Measurements from ENCODE around the gene FFAR2.

Gene FFAR2

DNA sequence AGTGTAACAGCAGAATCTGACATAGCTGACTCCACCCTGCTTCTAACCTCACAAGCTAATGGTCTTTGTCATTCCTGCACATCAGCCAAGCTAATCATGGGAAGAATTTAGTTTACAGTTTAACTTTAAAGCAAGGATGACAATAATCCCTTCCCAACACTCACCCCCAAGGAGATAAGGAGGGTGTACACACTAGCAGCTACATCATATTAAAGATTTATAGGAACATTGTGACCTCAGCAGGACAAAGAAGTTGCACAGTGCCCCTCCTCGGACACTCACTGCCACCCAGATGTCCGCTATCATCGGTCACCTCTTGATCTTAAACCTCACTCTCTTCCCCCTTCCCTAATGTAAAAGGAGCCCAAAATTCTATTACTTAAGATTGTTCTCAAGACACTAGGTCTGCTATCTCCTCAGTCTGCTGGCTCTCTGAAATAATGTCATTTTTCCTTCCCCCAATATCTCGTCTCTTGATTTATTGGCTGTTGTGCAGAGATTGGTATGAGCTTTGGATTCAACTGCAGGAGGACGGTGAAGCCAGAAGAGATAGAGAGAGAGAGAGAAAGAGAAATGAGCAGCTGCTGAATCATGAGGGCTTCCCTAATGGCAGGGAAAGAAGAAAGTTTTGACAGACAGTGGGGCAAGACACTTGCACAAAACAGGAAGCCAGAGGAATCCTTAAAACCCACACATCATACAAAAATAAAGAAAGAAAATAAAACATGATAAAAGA, 17.5 kb upstream of the FFAR2 start:
- H3K27ac Mint-ChIP-seq (ENCODE audit: low read depth) = no peak overlapping the region
- no peak overlapping the region for H3K4me3 Mint-ChIP-seq
- ATAC-seq (replicated peaks; ENCODE audit: extremely low read depth, poor library complexity, severe bottlenecking) (no peak), DNase-seq (ENCODE audit: low spot score in 2 of 2) (no peak)
- H3K36me3 Mint-ChIP-seq (ENCODE audit: insufficient read depth) = no peaks in the 10 kb centered on the region
- H3K9me3 Mint-ChIP-seq = peaks cover 15% of the 10 kb centered on the region
- peaks cover 6% of the 10 kb centered on the region for H3K4me1 Mint-ChIP-seq
- peaks cover 33% of the 10 kb centered on the region for H3K27me3 Mint-ChIP-seq

DNA sequence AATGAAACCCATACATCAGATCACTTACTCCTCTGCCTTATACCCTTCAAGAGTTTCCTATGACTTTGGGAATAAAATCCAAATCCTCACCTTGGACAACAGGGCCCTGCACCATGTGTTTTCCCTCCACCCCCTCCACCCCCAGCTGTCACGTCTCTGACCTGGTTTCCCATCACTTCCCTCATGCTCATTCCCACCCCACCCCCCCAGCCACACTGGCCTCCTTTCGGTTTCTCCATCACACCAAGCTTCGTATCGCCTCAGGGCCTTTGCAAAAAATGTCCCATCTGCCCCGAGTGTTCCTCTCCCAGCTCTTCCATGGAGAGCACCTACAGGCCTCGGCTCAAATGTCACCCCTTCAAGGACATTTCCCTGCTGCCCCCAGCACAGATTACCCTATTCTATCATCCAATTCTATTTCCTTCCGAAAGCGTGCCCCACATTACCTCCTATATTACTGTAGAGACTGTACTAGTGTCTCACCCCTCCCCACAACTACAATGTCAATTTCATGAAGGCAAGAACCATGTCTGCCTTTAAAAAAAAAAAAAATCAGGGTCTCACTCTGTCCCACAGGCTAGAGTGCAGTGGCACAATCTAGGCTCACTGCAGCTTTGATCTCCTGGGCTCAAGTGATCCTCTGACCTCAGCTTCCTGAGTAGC, 16.8 kb upstream of the FFAR2 start:
- Mint-ChIP-seq H3K27ac (ENCODE audit: low read depth) (no peak overlapping the region), H3K36me3 (ENCODE audit: insufficient read depth) (no peaks in the 10 kb centered on the region), H3K4me3 (no peak overlapping the region), H3K4me1 (peaks cover 12% of the 10 kb centered on the region), H3K27me3 (peaks cover 33% of the 10 kb centered on the region), H3K9me3 (peaks cover 15% of the 10 kb centered on the region)
- DNase-seq (ENCODE audit: low spot score in 2 of 2) (no peak), ATAC-seq (replicated peaks; ENCODE audit: extremely low read depth, poor library complexity, severe bottlenecking) (no peak)

DNA sequence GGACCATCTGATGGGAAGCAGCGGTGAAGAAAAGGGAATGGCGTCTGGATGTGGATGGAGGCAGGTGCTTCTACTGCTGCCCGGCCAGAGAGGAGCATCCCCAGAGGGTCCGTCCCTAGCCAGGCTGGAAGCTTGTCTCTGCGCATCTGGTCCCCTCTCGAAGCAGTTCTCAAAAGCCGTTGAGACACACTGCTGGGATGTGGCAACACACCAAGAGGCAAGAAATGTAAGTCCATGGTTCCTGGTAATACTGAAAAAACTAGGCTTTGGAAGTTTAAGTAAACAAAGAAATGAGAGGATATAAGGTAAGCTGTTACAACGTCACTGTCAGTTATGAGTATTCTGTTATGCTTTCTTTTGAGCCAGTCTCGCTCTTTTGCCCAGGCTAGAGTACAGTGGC, 15.1 kb upstream of the FFAR2 start:
- H3K27me3 Mint-ChIP-seq = peaks cover 33% of the 10 kb centered on the region
- ATAC-seq (replicated peaks; ENCODE audit: extremely low read depth, poor library complexity, severe bottlenecking) (no peak), DNase-seq (ENCODE audit: low spot score in 2 of 2) (no peak)
- no peak overlapping the region for H3K4me3 Mint-ChIP-seq
- H3K27ac Mint-ChIP-seq (ENCODE audit: low read depth) = peak overlapping the region; percentile 52
- H3K4me1 Mint-ChIP-seq = peaks cover 24% of the 10 kb centered on the region
- H3K9me3 Mint-ChIP-seq = peaks cover 15% of the 10 kb centered on the region
- H3K36me3 Mint-ChIP-seq (ENCODE audit: insufficient read depth) = no peaks in the 10 kb centered on the region

DNA sequence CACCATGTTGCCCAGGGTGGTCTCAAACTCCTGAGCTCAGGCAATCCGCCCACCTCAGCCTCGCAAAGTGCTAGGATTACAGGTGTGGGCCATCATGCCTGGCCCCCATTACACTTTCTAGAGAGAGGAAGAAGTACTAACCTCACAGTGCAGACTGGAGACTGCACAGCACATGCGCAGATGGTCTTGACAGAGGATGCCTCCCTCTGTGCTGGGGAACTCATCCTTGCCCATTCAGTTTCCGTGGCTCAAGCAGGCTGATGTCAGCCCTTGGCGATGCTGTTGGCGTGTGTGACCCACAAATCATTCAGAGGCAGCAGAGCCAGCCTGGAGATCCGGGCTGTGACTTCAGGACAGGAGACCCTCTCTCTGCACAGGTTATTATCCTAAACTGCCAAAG, 14.6 kb upstream of the FFAR2 start:
- H3K27me3 Mint-ChIP-seq = peaks cover 33% of the 10 kb centered on the region
- H3K9me3 Mint-ChIP-seq = peaks cover 15% of the 10 kb centered on the region
- no peak overlapping the region for H3K4me3 Mint-ChIP-seq
- peaks cover 24% of the 10 kb centered on the region for H3K4me1 Mint-ChIP-seq
- H3K36me3 Mint-ChIP-seq (ENCODE audit: insufficient read depth) = no peaks in the 10 kb centered on the region
- no peak overlapping the region for H3K27ac Mint-ChIP-seq (ENCODE audit: low read depth)
- no peak for ATAC-seq (replicated peaks; ENCODE audit: extremely low read depth, poor library complexity, severe bottlenecking)
- no peak for DNase-seq (ENCODE audit: low spot score in 2 of 2)

DNA sequence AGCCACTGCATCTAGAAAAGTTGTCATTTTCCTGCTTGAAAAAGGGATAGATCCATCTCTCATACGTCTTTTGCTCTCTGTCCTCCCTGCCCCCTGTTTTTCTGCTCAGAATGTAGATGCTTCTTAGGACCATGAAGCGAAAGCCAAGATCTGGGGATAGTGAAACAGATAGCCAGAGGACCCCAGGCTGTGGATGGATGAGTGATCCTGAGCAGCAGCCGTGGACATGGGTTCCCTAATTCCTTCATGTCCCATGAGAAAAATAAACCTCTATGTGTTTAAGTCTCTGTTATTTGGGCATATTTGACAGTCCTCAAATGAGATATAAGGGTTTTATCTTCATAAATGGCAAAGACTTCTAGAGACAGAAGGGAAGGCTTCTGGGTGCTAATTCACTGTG, 12.2 kb upstream of the FFAR2 start:
- no peak for DNase-seq (ENCODE audit: low spot score in 2 of 2)
- Mint-ChIP-seq H3K4me1 (peaks cover 19% of the 10 kb centered on the region), H3K9me3 (peaks cover 10% of the 10 kb centered on the region), H3K36me3 (ENCODE audit: insufficient read depth) (no peaks in the 10 kb centered on the region), H3K27me3 (peaks cover 22% of the 10 kb centered on the region), H3K4me3 (no peak overlapping the region), H3K27ac (ENCODE audit: low read depth) (peak overlapping the region; percentile 68)
- no peak for ATAC-seq (replicated peaks; ENCODE audit: extremely low read depth, poor library complexity, severe bottlenecking)

DNA sequence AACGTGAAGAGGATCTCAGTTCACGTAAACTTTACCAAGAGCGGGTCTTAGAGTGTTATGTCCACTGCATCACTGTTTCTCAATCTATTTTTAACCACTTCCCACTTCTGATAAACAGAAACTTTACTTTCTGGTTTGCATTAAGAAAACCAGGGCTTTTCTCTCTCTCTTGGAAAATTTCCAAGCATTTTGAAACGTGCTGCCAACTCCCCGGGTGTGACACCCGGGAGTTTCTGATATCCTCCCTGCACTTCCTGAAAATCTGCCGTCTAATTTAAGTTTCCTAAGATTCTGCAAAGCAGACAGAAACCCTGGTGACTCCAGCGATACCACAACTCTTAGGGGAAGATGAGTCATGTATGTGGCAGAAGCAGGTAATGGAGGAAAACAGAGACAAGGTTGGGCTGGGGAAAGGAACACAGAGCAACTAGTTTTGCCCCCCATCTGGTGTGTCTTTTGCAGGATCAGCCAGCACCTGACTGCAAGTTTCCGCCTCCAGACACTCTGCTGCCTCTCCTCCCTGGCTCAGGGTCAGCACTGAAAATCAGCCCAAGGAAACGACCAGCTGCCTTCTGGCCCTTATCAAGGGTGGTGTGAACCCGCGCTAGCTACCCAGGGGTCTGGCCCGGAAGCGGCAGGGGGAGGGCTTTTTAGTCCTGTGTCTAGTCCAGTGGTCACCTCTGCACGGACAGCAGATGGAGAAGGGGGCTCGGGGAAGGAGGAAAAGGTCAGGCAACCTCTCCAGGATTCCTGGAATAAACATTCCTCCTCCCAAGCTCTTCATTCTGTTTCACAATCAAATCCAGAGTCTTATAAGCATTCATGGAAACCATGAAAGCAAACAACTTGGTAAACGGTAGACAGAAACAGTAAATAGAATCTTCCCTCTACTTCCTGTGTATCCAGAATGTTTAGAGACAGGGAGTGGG, 11.3 kb upstream of the FFAR2 start:
- DNase-seq (ENCODE audit: low spot score in 2 of 2) (no peak), ATAC-seq (replicated peaks; ENCODE audit: extremely low read depth, poor library complexity, severe bottlenecking) (peak; percentile 64)
- H3K27ac Mint-ChIP-seq (ENCODE audit: low read depth) = peak overlapping the region; percentile 68
- H3K36me3 Mint-ChIP-seq (ENCODE audit: insufficient read depth) = no peaks in the 10 kb centered on the region
- peaks cover 3% of the 10 kb centered on the region for H3K9me3 Mint-ChIP-seq
- peak overlapping the region; percentile 29 for H3K4me3 Mint-ChIP-seq
- peaks cover 15% of the 10 kb centered on the region for H3K27me3 Mint-ChIP-seq
- H3K4me1 Mint-ChIP-seq = peaks cover 18% of the 10 kb centered on the region

DNA sequence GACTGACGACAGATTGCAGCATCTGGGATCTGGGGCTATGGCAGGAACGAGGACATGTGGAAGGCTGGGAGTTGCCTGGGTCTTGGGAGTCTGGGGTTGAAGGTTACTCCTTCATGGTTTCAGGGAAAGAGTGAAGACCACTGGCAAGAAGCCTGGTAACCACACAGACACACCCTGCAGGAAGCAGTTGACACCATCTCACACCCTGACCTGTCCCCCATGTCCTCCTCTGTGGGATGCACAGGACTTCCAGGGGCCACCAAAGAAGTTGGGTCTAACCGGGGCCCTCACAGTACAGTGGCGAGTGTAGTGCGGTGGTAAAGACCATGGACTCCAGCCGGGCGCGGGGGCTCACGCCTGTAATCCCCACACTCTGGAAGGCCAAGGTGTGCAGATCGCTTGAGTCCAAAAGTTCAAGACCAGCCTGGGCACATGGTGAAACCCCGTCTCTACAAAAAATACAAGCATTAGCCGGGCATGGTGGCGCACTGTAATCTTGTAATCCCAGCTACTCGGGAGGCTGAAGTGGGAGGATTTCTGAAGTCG, 10.6 kb upstream of the FFAR2 start:
- Mint-ChIP-seq H3K27ac (ENCODE audit: low read depth) (no peak overlapping the region), H3K36me3 (ENCODE audit: insufficient read depth) (no peaks in the 10 kb centered on the region), H3K9me3 (no peaks in the 10 kb centered on the region), H3K27me3 (peaks cover 12% of the 10 kb centered on the region), H3K4me3 (no peak overlapping the region), H3K4me1 (peaks cover 18% of the 10 kb centered on the region)
- DNase-seq (ENCODE audit: low spot score in 2 of 2) = no peak
- ATAC-seq (replicated peaks; ENCODE audit: extremely low read depth, poor library complexity, severe bottlenecking) = no peak

DNA sequence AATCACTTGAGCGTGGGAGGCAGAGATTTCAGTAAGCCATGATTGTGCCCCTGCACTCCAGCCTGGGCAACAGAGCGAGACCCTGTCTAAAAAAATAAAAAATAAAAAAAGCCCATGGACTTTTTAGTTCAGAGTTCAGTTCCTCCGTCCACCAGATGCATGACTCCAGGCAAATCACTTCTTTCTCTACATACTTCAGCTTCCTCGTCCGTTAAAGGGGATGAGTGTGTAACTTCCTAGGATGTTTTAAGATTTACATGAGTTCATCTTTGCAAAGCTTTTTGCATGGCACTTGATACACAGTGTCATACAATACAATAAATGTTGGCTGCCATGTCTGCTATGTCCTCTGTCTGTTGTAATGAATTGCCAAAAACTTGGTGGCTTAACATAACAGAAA, 10.0 kb upstream of the FFAR2 start:
- H3K4me1 Mint-ChIP-seq = peaks cover 18% of the 10 kb centered on the region
- no peaks in the 10 kb centered on the region for H3K36me3 Mint-ChIP-seq (ENCODE audit: insufficient read depth)
- no peak overlapping the region for H3K4me3 Mint-ChIP-seq
- no peaks in the 10 kb centered on the region for H3K9me3 Mint-ChIP-seq
- no peak overlapping the region for H3K27ac Mint-ChIP-seq (ENCODE audit: low read depth)
- ATAC-seq (replicated peaks; ENCODE audit: extremely low read depth, poor library complexity, severe bottlenecking) = no peak
- DNase-seq (ENCODE audit: low spot score in 2 of 2) = no peak
- peaks cover 6% of the 10 kb centered on the region for H3K27me3 Mint-ChIP-seq

DNA sequence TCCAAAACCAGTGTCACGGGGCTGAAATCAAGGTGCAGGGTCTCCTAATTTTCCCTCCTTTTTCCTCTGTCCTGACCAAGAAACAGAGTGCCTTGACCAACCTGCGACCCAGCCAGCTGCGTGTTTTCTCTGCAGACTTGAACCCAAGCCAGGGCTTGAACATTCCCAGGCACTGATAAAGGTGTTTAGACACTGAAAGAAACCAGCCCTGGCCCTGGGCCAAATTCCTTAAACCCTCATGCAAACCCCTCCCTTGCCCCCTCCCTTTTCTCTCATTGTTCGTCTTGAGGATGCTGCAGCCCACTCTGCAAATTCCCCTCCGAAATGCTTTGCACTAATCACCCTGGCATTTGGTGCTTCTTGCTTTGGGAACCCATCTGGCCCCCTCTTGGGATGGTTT, 9.5 kb upstream of the FFAR2 start:
- no peaks in the 10 kb centered on the region for H3K36me3 Mint-ChIP-seq (ENCODE audit: insufficient read depth)
- peaks cover 2% of the 10 kb centered on the region for H3K27me3 Mint-ChIP-seq
- H3K27ac Mint-ChIP-seq (ENCODE audit: low read depth) = no peak overlapping the region
- peaks cover 18% of the 10 kb centered on the region for H3K4me1 Mint-ChIP-seq
- ATAC-seq (replicated peaks; ENCODE audit: extremely low read depth, poor library complexity, severe bottlenecking) (no peak), DNase-seq (ENCODE audit: low spot score in 2 of 2) (no peak)
- H3K4me3 Mint-ChIP-seq = no peak overlapping the region
- H3K9me3 Mint-ChIP-seq = no peaks in the 10 kb centered on the region

DNA sequence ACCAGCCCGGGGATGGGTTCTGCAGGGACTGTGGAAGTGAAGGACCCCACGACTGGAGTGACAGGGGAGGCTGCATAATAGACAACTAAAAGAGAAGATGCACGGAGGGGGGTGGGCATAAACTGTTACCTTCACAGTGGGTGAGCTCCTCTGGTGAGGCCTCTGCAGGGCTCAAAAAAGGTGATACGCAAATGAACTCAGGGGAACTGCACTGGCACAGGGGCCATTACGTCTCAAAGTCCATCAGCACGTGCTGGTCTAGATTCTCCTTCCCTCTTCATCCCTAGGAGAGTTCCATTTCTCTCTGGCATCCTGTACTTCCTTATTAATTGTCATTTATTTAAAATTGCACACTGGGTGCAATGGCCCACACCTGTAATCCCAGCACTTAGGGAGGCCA, 8.1 kb upstream of the FFAR2 start:
- H3K27ac Mint-ChIP-seq (ENCODE audit: low read depth) = no peak overlapping the region
- no peaks in the 10 kb centered on the region for H3K36me3 Mint-ChIP-seq (ENCODE audit: insufficient read depth)
- no peak overlapping the region for H3K4me3 Mint-ChIP-seq
- no peaks in the 10 kb centered on the region for H3K27me3 Mint-ChIP-seq
- H3K9me3 Mint-ChIP-seq = no peaks in the 10 kb centered on the region
- peaks cover 18% of the 10 kb centered on the region for H3K4me1 Mint-ChIP-seq
- no peak for ATAC-seq (replicated peaks; ENCODE audit: extremely low read depth, poor library complexity, severe bottlenecking)
- no peak for DNase-seq (ENCODE audit: low spot score in 2 of 2)

DNA sequence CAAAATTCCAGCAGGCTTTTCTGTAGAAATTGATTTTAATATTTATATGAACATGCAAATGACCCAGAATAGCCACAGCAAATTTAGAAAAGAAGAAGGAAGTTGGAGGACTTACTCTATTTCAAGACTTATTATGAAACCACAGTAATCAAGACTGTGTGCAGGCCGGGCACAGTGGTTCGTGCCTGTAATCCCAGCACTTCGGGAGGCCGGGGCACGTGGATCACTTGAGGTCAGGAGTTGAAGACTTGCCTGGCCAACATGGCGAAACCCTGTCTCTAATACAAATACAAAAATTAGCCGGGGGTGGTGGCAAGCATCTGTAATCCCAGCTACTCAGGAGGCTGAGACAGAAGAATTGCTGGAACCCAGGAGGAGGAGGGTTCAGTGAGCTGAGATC, 6.0 kb upstream of the FFAR2 start:
- peaks cover 4% of the 10 kb centered on the region for H3K36me3 Mint-ChIP-seq (ENCODE audit: insufficient read depth)
- DNase-seq (ENCODE audit: low spot score in 2 of 2) = no peak
- no peak for ATAC-seq (replicated peaks; ENCODE audit: extremely low read depth, poor library complexity, severe bottlenecking)
- no peaks in the 10 kb centered on the region for H3K27me3 Mint-ChIP-seq
- H3K27ac Mint-ChIP-seq (ENCODE audit: low read depth) = no peak overlapping the region
- H3K4me1 Mint-ChIP-seq = peaks cover 18% of the 10 kb centered on the region
- H3K4me3 Mint-ChIP-seq = no peak overlapping the region
- no peaks in the 10 kb centered on the region for H3K9me3 Mint-ChIP-seq

DNA sequence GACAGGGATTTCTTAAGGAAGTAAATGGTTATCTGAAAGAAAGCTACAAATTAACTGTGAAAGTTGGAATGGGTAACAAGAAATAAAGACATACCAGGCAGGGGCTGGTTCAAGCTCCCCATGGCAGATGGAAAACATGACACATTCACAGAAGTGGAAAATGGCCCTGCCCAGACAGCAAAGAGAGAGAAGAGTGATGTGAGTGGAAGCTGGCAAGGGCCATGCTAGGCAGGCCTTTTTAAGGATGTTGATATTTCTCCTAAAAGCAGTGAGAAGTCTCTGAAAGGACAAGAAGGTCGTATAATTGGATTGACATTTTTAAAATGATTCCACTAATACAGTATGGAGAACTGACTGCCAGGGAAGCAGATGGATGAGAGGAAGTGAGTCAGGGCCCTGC, 3.3 kb upstream of the FFAR2 start:
- Mint-ChIP-seq H3K36me3 (ENCODE audit: insufficient read depth) (peaks cover 6% of the 10 kb centered on the region), H3K27me3 (no peaks in the 10 kb centered on the region), H3K4me1 (peaks cover 26% of the 10 kb centered on the region), H3K4me3 (no peak overlapping the region), H3K27ac (ENCODE audit: low read depth) (peak overlapping the region; percentile 93), H3K9me3 (no peaks in the 10 kb centered on the region)
- no peak for ATAC-seq (replicated peaks; ENCODE audit: extremely low read depth, poor library complexity, severe bottlenecking)
- DNase-seq (ENCODE audit: low spot score in 2 of 2) = no peak

Measured in central memory CD8-positive, alpha-beta T cell (primary cell).